Smooth muscle cell (in vitro differentiated cells): ENCODE measurements around the gene PBX2. TPM values are rescaled to one million over a fixed set of nuclear protein-coding genes. Genes with fewer than 3 reads are reported as not detected.
A peak's percentile ranks its signal among the peaks of the same experiment; 100 is the strongest.

Experiments
- DNase-seq: peaks from one replicate; lab custom pipeline; 2025; ENCODE audit not compliant: unreplicated experiment; lab: John Stamatoyannopoulos, UW
- H2AFZ ChIP-seq: fragments of 200-600 bp; sonication (generic); 2 replicates; pipeline ENCODE4 v1.6.0; 2016; ENCODE audit warnings: antibody characterized with exemption, low read depth, mild to moderate bottlenecking
- H3F3A ChIP-seq: fragments of 200-600 bp; sonication (generic); 2 replicates; pipeline ENCODE4 v1.6.0; 2017; ENCODE audit warnings: antibody characterized with exemption, low read depth
- H3K27ac ChIP-seq: fragments of 200-600 bp; sonication (generic); 2 replicates; pipeline ENCODE4 v1.5.1; 2016; ENCODE audit warnings: low read depth, mild to moderate bottlenecking
- H3K27me3 ChIP-seq: fragments of 200-600 bp; sonication (generic); 2 replicates; pipeline ENCODE4 v1.6.1; 2016; ENCODE audit warnings: low read depth, mild to moderate bottlenecking
- H3K36me3 ChIP-seq: fragments of 200-600 bp; sonication (generic); 2 replicates; pipeline ENCODE4 v1.5.1; 2016; ENCODE audit warnings: low read depth
- H3K4me1 ChIP-seq: fragments of 200-600 bp; sonication (generic); 2 replicates; pipeline ENCODE4 v1.5.1; 2016; ENCODE audit warnings: low read depth
- H3K4me2 ChIP-seq: fragments of 200-600 bp; sonication (generic); 2 replicates; pipeline ENCODE4 v1.6.0; 2016; ENCODE audit warnings: mild to moderate bottlenecking
- H3K4me3 ChIP-seq: fragments of 200-600 bp; sonication (generic); 2 replicates; pipeline ENCODE4 v1.5.1; 2016; ENCODE audit warnings: mild to moderate bottlenecking
- H3K79me2 ChIP-seq: fragments of 200-600 bp; sonication (generic); 2 replicates; pipeline ENCODE4 v1.6.0; 2016; ENCODE audit warnings: low read depth, mild to moderate bottlenecking
- H3K9ac ChIP-seq: fragments of 200-600 bp; sonication (generic); 2 replicates; pipeline ENCODE4 v1.6.0; 2016; ENCODE audit warnings: low read depth
- H3K9me3 ChIP-seq: fragments of 200-600 bp; sonication (generic); replicated peaks from 2 replicates; pipeline ENCODE4 v1.5.1; 2016; ENCODE audit warnings: low read depth
- H4K20me1 ChIP-seq: fragments of 200-600 bp; sonication (generic); 2 replicates; pipeline ENCODE4 v1.6.0; 2016; ENCODE audit warnings: low read depth
- CTCF ChIP-seq: fragments of 200-600 bp; sonication (generic); IDR thresholded peaks from 2 replicates; pipeline ENCODE4 v1.5.1; 2017; ENCODE audit warnings: borderline replicate concordance, mild to moderate bottlenecking, antibody characterized with exemption; ENCODE audit not compliant: insufficient read depth, poor library complexity, severe bottlenecking
- WGBS: methylation state at CpG from one replicate; pipeline ENCODE4 v1.1.7; 2016; ENCODE audit warnings: low lambda C conversion rate; 5-methylcytosine and 5-hydroxymethylcytosine counted together
- polyA plus RNA-seq: library from polyadenylated mRNA; unstranded; fragments of >200 nt; fragmentation: Nextera tagmentation; extraction: Ambion mirVana; gene quantifications from 2 replicates; pipeline ENCODE4 v1.2.1, GENCODE V29; 2016
- total RNA-seq: library from RNA; depleted of rRNA; stranded (reverse); fragments of >200 nt; gene quantifications from 2 replicates; pipeline ENCODE4 v1.2.3, GENCODE V29; 2014

The PBX2 gene
- total and polyA plus RNA-seq, 2 experiments from 2014 or later: 14.0 to 43.6 TPM

- no peak for TF ChIP-seq CTCF
- peak overlapping the region; percentile 86 for H3K4me2 ChIP-seq
- H3K4me1 ChIP-seq: peaks cover 18% of the 10 kb centered on the region
- H3K27me3 ChIP-seq: no peaks in the 10 kb centered on the region
- H3K36me3 ChIP-seq: no peaks in the 10 kb centered on the region
- H3K79me2 ChIP-seq: no peaks in the 10 kb centered on the region
- WGBS: 68% methylated on average over 26 of the region's 28 CpGs
- peaks cover 23% of the 10 kb centered on the region for H3F3A ChIP-seq
- DNase-seq: no peak
- H2AFZ ChIP-seq: no peak overlapping the region
- peak overlapping the region; percentile 97 for H3K9ac ChIP-seq
- peak overlapping the region; percentile 73 for H3K4me3 ChIP-seq
- H3K9me3 ChIP-seq: no peaks in the 10 kb centered on the region
- H4K20me1 ChIP-seq: no peaks in the 10 kb centered on the region
- peak overlapping the region; percentile 99 for H3K27ac ChIP-seq
Observed at GRCh38 chr6:32196682-32197616, 6.9 kb upstream of the PBX2 start.

DNA sequence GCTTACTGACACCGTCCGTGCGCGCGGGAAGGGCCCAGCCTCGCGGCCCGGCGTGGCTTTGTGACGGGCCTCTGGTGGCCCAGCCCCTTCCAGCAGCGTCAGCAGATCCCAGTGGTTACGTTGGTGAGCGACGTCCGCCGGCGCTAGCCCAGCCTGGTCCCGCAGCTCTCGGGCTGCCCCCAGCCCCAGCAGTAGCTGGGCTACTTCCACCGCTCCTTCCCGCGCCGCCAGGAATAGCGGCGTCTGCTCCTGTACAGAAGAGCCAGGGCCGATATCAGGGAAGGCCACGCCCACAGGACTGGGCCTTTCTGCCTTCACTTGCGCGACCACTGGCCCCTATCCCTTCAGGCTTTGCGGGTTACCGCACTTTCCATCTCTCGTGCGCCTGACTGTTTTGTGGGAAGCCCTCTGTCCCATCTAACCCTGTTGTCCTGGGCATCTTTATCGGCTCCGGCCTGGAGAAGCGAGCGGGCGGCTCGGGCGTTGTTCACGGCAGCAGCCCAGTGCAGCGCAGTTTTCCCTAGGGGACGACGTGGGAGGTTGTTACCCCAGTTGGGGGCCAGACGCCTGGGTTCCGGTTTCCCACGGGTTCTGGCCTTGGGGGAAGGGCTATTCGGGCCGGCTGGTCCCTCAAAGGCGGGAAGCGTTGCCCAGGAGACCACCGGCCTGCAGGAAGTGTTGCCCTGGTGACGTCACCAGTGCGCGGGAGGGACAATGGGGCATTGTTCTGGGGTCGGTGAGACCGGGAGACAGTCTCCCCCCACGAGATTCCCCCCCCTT is 6.1 kb upstream of the PBX2 start:
- under 1% methylated on average over 58 of the region's 58 CpGs for WGBS
- TF ChIP-seq CTCF: no peak
- H3K27me3 ChIP-seq: no peaks in the 10 kb centered on the region

GRCh38 chr6:32195652-32195901 is 5.6 kb upstream of the PBX2 start:
- peak overlapping the region; percentile 86 for H3K4me2 ChIP-seq

More for the DNA sequence above, 6.1 kb upstream of the PBX2 start:
- Histone ChIP-seq H3K27ac (peak overlapping the region; percentile 99), H3K9ac (peak overlapping the region; percentile 97), H2AFZ (peak overlapping the region; percentile 57), H3K4me1 (peaks cover 25% of the 10 kb centered on the region), H3K36me3 (no peaks in the 10 kb centered on the region), H3K9me3 (no peaks in the 10 kb centered on the region), H3K4me2 (peak overlapping the region; percentile 86), H3K79me2 (no peaks in the 10 kb centered on the region), H4K20me1 (no peaks in the 10 kb centered on the region), H3K4me3 (peak overlapping the region; percentile 73), H3F3A (peaks cover 23% of the 10 kb centered on the region)
- peak; percentile 84 for DNase-seq

More at GRCh38 chr6:32195652-32195901, 5.6 kb upstream of the PBX2 start:
- no peak overlapping the region for H3K9ac ChIP-seq
- peak overlapping the region; percentile 99 for H3K27ac ChIP-seq
- DNase-seq: peak; percentile 100
- peaks cover 30% of the 10 kb centered on the region for H3K4me1 ChIP-seq
- no peaks in the 10 kb centered on the region for H3K9me3 ChIP-seq
- peaks cover 23% of the 10 kb centered on the region for H3F3A ChIP-seq
- no peaks in the 10 kb centered on the region for H3K27me3 ChIP-seq
- no peak overlapping the region for H2AFZ ChIP-seq
- no peak for TF ChIP-seq CTCF
- no peaks in the 10 kb centered on the region for H3K36me3 ChIP-seq
- no peaks in the 10 kb centered on the region for H3K79me2 ChIP-seq
- under 1% methylated on average over 25 of the region's 25 CpGs for WGBS
- peak overlapping the region; percentile 73 for H3K4me3 ChIP-seq
- no peaks in the 10 kb centered on the region for H4K20me1 ChIP-seq
